GM12892 (cell line): ENCODE data around the gene FYB2.

Experiments
- DNase-seq: peaks from one replicate; pipeline ENCODE4 v3.0.0; 2011; ENCODE audit not compliant: insufficient read length
- FAIRE-seq: peaks from 2 replicates; lab custom pipeline; 2011; peaks lifted over from hg19 to GRCh38; lab: Jason Lieb, UNC
- POLR2A ChIP-seq: IDR thresholded peaks from 2 replicates; pipeline ENCODE4 v1.6.1; 2011; ENCODE audit warnings: low read depth, low read length, control low read depth
- POLR2AphosphoS5 ChIP-seq: IDR thresholded peaks from 2 replicates; pipeline ENCODE4 v1.6.1; 2011; ENCODE audit warnings: low read depth, low read length, control low read depth
- TAF1 ChIP-seq: IDR thresholded peaks from 2 replicates; pipeline ENCODE4 v1.6.1; 2011; ENCODE audit warnings: low read depth, mild to moderate bottlenecking, control low read depth, low read length, borderline replicate concordance

Gene FYB2

GRCh38 chr1:56831871-56832693, 12.9 kb upstream of the FYB2 start:
- peak; percentile 66 for FAIRE-seq
- DNase-seq, result peak; percentile 39
- no peak for TF ChIP-seq POLR2A
- no peak for TF ChIP-seq TAF1
- no peak for TF ChIP-seq POLR2AphosphoS5

GRCh38 chr1:56830052-56830451, 10.8 kb upstream of the FYB2 start:
- DNase-seq (no peak), FAIRE-seq (no peak)
- TF ChIP-seq POLR2AphosphoS5 (no peak), TAF1 (no peak), POLR2A (no peak)

GRCh38 chr1:56827711-56828110, 8.5 kb upstream of the FYB2 start:
- TF ChIP-seq POLR2AphosphoS5, result no peak
- no peak for TF ChIP-seq POLR2A
- no peak for DNase-seq
- FAIRE-seq, result no peak

GRCh38 chr1:56825436-56825835, 6.2 kb upstream of the FYB2 start:
- DNase-seq (no peak), FAIRE-seq (no peak)
- no peak for TF ChIP-seq TAF1
- no peak for TF ChIP-seq POLR2AphosphoS5
- TF ChIP-seq POLR2A, result no peak

- TF ChIP-seq POLR2A (no peak), TAF1 (no peak)
- FAIRE-seq, result no peak
Measured at GRCh38 chr1:56824938-56825337, 5.7 kb upstream of the FYB2 start.

GRCh38 chr1:56824271-56824670, 5.1 kb upstream of the FYB2 start:
- no peak for DNase-seq
- no peak for FAIRE-seq
- TF ChIP-seq POLR2AphosphoS5, result no peak
- TF ChIP-seq TAF1, result no peak
- no peak for TF ChIP-seq POLR2A

More at GRCh38 chr1:56824938-56825337, 5.7 kb upstream of the FYB2 start:
- DNase-seq, result no peak

- no peak for TF ChIP-seq POLR2A
- TF ChIP-seq TAF1, result no peak
- TF ChIP-seq POLR2AphosphoS5, result no peak
- FAIRE-seq, result no peak
- DNase-seq, result no peak
Measured at GRCh38 chr1:56821462-56821797, 2.2 kb upstream of the FYB2 start.

- TF ChIP-seq POLR2A (no peak), TAF1 (no peak), POLR2AphosphoS5 (no peak)
- FAIRE-seq, result peak; percentile 80
Measured at GRCh38 chr1:56820755-56821461, 1.7 kb upstream of the FYB2 start.

GRCh38 chr1:56817716-56818463, 1.3 kb downstream of the FYB2 start:
- DNase-seq (no peak), FAIRE-seq (no peak)
- no peak for TF ChIP-seq POLR2AphosphoS5
- TF ChIP-seq TAF1, result no peak
- TF ChIP-seq POLR2A, result no peak

More at GRCh38 chr1:56820755-56821461, 1.7 kb upstream of the FYB2 start:
- DNase-seq, result peak; percentile 51

GRCh38 chr1:56816909-56817308, 2.3 kb downstream of the FYB2 start:
- TF ChIP-seq TAF1, result no peak
- no peak for TF ChIP-seq POLR2AphosphoS5
- no peak for TF ChIP-seq POLR2A
- FAIRE-seq, result peak; percentile 79
- DNase-seq, result no peak

- DNase-seq, result no peak
- no peak for TF ChIP-seq POLR2AphosphoS5
- peak; percentile 33 for FAIRE-seq
Measured at GRCh38 chr1:56816264-56816663, 2.9 kb downstream of the FYB2 start.
